Stimulated activated CD4-positive, alpha-beta T cell treated with anti-CD3 and anti-CD28 coated beads, Interleukin-4, amount 100 ng/mL, for 1 hour (primary cell): ENCODE data around the gene HOXD4.

ENCODE experiments used
- DNase-seq: peaks from one replicate; pipeline ENCODE4 v3.0.0-alpha.2; 2020

Gene HOXD4

DNA sequence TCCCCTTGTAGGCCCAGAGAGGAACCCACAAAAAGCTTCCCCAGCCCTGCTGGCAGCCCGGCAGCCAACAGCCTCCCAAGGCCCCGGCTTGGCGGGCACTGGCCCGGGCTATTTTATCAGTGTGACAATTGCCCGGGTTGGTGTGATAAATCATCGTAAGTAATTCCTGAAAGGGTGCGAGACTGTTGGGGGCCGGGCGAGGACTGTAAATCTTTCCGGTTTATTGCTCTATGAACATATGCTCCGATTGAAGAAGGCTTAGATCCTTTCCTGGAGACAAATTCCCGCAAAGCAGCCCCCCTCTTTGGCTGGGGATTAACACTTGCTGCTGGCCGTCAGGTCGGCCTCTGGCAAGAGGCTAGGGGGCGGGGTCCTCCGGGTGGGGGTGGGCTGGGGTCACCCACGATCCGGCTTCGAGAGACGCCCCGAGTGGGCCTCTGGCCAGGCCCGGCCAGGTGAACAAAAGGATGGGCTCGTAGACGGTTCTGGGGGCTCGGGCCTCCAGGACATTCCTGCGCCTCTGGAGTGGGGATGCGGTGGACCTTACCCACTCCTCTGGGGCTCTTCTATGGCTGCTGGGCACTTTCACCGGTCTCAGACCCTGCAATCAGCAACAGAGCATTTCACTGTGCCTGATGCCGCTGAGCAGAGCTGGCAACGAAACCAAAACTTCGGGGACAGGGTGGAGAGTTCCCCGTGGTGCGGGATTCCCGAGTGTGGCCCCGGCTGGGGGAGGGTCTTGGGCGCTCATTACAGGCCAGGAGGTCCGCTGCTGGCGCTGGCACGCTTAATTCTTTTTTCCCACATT, 7.7 kb downstream of the HOXD4 start:
- no peak for DNase-seq

DNA sequence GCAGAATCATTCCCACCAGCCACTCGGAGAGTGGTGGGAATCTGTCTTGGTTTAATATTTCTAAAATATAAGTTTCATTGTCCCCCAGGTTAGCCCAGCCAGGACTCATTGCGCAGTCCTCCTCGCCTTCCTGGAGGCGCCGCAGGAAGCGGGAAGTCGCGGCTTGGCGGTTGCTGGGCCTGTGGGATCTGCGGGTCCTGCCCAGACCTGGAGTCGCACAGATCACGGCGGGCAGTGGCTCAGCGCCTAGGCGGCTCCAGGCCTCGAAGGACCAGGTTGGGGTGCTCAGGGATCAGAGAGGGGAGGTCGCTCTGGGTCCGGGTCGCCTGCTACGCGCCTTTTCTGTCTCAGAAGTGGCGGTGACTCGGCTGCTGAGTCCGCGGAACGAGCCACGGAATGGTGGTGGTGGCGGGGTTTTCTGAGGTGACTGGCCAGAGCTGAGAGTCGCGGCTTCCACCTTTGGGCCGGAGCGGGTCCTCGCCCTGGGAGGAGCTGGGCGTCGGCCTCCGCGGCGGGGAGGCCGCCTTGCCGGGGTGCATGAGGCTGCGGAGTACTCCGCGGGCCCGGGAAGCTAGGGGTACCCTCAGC, 8.4 kb downstream of the HOXD4 start:
- no peak for DNase-seq

DNA sequence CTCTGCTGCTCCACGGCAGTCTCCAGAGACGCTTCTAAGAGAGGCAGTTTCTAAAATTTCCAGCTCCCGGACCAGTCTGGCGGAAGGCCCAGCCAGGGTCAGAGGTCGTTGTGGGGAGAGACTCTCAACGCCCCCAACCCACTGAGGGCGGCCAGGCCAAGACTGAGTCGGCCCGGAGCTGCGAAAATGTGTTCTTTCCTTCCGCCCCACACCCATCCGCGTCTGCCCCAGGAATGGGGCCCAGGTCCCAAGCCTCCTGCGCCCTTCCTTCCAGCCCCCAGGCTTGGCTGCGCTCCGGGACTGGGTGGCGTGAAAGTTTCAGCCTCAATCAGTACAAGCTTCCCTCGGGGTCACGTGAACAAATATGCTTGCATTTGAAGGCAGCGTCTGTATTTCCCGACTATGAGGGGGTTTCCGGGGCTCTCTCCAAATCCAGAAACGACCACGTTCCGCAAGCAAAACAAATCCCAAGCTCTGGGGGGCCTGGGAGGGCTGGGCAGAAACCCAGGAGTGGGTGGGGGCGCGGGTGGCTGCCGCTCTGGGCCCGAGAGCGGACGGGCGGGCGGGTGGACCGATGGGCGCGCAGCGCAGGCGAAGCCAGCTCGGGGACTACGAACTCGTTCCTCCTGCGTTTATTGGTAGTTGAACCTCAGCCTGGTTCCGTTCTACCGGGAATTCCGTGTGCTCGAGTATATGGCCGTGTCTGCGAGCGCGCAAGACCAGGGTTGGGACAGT, 9.1 kb downstream of the HOXD4 start:
- no peak for DNase-seq

DNA sequence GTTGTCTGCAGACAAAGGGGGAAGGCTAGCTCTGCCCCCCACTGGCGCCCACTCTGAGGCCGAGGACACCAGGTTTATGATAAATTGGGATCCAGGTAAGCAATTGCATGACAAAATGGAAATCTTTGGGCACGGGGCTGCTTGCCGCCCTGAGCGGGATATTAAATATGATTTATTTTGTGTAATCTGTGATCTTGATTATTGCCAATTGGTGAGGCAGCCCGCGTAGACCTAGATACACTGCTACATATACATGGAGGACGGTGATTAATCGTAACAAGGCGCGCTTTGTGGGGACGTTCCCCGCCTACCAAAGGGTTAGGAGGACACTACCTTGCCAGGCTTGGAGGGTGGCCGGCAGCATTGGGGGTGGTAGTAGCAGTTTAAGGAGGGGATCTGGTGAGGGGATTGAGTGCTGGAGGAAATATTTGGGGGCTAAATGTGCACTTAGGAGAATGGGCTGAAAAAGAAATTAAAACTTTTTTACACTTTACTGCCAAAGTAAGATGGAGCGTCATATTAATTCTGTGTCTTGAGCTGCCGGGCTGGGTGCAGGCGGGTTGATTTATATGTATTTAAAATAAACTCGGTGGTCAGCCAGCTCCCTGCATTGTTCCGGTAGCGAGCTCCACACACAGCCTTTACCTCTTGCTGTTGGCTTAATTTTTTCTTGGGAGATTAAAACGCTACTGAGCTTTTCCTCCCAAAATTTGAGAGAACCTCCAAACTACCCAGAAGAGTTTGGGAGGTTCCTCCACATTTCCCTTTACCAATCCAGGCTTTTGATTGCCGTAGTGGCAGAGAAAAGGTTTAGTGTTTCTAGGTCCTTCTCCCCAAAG, 9.9 kb downstream of the HOXD4 start:
- DNase-seq = no peak

DNA sequence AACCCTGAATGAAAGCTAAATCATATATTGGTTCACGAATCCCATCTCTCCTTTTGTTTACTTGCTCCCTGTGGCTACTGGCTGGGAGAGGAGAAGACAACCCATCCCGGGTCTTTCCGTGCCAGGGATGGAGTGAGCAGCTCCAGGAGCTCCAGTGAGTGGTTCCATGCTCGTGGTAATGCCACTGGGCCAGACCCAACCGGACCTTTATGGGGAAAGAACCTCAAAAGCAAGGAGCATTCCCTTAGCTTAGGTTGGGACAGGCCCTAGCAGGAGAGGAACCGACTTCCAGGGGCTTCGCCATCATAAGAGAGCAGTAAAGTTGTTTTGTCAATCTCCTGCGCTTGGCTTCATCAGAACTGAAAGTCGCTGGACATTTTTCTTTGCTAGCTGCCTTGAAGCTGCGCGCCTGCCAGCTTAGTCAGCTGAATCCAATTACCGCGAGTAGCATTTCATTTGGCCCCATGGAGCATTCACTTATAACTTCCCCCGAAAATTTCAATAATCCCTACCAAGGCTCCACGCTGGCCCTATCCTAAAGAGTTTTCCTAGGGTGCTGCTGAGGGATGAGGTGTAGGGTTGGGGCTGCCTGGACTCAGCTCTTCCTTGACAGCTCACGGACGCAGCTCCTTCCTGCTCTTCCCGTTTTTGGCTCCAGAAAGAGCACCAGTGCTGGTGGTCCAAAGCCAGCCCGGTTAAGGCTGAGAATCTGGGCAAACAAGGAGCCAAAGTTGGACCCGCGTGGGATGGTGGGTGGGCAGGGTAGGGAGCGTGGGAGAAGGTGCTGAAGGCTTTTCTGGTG, 10.7 kb downstream of the HOXD4 start:
- DNase-seq = no peak

DNA sequence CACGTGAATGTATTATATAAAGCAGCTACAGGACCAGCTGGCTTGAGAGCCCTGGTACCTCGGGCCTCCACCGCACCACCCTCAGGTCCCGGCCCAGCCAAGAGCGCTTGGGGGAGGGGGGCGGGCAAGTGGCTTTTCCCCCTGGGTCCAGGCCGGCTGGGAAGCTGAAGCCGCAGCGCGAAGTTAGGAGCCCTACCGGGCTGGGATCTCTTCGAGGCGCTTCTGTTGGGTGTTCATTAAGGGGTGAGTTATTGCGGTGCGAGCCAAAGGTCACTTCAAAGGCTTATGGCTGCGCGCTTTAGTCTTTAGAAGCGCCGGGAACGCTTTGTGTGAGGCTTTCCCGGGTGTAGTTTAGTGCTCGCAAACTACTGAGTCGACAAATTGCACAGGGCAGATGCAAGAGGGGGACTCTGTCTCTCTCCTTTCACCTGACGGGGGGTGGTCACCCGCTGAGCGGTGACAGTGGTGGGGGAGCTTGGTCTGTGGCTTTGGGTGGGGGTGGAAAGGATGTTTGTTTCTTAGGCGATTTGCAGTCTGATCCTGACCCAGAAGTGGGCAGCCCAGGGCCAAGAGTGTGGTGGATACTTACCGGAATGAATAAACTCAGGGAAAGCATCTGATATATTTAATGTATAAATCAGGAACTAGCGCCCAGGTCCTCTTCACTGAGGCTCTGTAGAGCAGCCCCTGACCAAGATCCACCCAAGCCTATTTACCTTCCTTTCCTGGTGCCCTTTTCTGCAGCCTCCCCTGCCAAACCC, 11.7 kb downstream of the HOXD4 start:
- no peak for DNase-seq

DNA sequence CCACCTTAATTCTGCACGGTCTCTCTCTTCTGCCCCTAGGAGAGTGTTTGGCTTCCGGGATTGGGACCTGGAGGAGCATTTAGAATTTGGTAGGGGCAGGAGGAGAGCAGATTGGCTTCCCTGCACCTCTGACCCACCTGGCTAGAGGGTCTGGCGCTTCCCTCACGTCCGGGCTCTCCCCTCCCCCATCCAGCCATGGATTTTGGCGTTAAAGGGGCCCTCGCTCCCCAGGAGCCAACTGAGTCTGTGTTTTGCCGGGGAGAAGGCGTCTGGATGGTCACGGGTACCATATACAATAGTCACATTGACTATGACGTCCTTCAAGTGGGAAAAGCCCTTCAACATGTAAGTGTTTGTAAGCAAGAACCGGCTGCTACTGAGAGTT, 12.3 kb downstream of the HOXD4 start:
- no peak for DNase-seq

DNA sequence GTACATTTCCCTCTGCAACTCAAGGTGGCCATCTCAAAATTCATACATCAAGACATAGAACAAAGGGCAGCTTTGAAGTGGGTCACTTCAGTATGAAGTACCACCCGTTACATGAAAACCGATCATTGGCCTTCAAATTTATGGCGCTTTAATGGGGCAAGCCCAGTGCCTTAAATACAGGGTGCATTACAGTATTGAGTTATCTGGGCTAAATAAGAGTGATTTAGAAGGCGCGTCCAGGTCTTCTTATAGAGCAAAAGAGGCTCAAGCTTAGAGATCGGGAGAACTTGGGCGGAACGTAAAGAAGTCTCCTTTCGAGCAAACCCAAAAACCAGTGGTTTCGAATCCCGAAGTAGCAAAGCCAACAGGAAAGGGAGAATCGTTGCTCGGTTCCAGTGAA, 12.9 kb downstream of the HOXD4 start:
- no peak for DNase-seq

DNA sequence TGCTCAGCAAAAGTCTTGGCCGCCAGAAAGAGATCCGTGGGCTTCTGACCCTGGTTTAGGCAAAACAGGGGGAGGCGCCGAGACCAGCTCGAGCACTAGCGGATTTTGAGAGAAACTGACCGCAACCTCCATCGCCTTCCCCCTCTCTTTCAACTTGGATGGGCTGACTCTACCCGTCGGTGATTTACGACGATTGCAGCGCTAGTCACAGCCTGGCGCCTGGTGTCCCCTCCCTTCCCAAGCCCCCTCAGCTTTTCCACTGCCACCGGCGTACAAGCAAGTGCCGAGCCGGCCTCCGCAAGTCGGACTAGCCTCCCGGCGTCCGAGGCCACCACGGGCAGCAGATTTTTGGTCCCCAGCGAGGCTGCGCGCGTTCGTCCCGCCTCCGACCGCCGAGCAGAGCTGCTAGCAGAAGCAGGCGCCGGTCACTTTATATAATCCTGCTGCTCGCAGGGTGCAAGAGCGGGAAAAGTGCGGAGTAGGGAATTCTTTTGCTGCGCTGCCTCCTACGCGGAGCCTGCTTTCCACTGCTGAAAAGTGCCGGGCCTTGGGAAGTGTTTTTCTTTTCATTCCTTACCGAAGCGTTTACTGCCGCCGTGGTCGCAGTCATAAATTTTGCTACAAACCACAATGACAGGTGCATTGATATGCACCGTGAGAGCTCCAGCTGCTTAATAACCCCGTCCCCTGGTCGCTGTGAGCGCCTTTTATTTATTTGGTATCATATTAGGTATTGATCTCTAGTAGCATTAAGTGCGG, 13.4 kb downstream of the HOXD4 start:
- DNase-seq = no peak

DNA sequence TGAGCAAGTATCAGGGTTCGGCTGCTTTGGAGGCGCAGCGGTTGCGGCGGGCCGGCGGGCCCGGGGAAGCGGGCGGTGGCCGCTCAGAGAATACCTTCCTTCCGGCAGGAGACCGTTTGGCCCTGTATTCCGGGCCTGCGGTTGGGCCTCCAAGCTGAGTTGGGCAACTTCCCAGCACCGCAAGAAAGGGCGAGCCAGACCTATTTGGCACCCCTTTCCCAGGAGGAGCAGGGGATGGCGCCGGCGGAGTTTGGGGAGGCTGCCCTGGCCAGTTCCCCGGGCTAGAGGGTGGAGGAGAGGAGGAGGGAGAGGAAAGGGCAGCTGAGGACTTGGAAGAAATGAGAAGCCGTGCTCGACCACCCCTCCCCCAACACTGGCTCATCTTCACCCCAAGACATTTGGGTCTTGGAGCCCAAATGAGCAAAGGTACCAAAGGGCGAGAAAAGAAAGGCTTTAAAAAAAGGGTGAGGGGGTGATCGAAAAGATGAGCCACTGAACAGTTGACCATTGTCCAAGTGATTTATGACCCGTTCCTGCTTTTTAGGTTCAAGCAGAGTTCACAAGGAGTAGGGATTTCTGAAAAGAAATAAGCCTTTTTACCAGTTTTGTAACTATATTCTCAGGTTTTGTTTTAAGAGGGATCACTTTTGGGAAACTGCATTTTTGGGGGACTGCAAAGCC, 14.2 kb downstream of the HOXD4 start:
- DNase-seq = no peak

DNA sequence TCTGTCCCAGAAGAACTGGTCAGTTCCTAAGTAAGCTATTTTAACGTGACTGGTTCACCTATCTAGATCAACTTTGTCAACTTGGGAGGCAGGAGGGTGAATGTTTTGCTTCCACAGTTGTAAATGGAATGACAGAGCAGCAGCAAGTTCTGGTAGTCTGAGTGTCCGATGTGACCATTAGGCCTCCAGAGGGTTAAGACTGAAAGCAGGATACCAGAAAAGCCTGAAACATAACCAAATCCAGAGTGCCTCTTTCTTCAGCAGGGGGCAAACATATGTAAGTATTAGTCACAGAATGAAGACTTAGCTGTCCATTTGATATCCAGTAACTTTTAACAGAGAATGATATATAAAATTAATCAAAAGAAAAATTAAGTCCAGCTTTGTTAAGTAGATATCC, 14.9 kb downstream of the HOXD4 start:
- no peak for DNase-seq

DNA sequence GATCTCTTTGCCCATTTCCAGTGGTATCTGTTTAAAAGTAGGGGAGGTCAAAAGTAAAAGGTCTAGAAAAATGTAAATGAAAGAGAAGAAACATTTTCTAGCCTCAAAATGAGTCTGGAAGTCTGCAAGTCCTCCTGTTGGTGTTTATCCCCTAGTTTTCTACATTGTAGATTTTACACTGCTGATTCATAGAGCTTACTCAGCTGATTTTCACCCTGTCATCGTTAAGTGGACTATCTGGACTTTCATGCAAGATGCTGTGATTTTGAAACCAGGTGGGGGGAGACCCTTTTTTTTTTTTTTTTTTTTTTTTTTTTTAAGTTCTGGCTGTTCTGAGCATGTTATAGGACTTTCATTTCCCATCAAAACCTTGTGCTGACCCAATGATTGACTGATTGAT, 16.0 kb downstream of the HOXD4 start:
- no peak for DNase-seq

DNA sequence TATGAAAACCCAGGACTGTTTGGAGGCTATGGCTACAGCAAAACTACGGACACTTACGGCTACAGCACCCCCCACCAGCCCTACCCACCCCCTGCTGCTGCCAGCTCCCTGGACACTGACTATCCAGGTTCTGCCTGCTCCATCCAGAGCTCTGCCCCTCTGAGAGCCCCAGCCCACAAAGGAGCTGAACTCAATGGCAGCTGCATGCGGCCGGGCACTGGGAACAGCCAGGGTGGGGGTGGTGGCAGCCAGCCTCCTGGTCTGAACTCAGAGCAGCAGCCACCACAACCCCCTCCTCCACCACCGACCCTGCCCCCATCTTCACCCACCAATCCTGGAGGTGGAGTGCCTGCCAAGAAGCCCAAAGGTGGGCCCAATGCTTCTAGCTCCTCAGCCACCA, 17.8 kb downstream of the HOXD4 start:
- no peak for DNase-seq

DNA sequence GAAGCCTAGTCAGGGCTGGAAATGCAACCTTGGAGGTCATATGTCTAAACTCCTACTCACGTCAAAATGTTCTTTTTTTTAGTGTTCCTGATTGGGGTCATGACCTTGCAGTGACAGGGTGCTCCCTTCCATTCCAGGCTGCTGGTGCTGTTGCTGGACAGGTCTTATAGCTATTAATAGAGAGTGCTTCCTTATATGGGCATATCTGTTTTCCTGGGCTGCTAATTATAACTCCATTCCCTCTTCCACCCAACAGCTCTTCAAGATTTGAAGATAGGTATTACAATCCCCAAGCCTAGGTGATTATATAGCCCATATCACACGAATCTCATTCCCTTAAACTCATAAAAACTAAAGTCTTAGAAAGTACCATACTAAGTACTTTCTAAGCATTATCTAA, 18.4 kb downstream of the HOXD4 start:
- DNase-seq = no peak

DNA sequence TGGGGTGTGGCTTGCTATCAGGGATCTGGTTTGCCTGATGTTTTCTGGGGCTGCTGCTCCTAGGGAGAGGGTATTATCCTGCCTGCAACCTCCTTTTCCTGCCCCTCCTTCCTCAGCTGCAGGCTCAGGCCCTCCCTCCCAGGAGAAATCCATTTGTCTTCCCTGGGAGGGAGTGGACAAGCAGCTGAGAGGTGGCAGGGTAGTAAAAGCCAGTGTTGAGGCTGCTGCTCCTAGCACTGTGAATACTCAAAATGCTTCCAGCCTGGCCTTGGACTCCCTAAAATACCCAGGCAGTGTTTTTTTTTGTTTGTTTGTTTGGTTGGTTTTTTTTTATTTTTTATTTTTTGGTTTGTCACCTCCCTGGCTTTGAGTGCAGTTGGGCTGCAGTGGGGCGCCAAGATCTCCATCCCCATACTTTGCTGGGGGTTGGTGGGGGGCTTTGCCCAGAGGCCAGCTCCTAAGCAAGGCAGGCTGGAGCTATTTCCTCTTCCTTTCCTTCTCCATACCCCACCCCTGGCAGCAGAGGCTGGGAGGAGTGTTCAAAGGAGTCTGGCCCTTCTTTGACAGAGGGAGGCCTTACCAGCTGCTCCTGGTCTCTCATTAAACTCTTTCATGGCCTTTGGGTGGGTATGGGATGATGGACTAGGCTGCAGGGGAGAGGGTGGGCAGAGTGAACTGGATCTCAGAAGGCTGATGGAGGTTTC, 19.4 kb downstream of the HOXD4 start:
- DNase-seq = no peak

DNA sequence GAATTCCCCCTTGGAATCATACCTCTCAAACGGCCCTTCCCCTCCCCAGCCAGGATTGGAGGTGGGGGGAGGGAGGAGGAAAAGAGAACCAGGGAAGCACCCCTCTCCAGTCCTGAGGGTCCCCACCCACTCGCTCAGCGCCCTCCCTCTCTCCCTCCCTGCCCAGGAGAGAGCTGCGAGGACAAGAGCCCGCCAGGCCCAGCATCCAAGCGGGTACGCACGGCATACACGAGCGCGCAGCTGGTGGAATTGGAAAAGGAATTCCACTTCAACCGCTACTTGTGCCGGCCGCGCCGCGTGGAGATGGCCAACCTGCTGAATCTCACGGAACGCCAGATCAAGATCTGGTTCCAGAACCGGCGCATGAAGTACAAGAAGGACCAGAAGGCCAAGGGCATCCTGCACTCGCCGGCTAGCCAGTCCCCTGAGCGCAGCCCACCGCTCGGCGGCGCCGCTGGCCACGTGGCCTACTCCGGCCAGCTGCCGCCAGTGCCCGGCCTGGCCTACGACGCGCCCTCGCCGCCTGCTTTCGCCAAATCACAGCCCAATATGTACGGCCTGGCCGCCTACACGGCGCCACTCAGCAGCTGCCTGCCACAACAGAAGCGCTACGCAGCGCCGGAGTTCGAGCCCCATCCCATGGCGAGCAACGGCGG, 20.1 kb downstream of the HOXD4 start:
- DNase-seq = no peak

DNA sequence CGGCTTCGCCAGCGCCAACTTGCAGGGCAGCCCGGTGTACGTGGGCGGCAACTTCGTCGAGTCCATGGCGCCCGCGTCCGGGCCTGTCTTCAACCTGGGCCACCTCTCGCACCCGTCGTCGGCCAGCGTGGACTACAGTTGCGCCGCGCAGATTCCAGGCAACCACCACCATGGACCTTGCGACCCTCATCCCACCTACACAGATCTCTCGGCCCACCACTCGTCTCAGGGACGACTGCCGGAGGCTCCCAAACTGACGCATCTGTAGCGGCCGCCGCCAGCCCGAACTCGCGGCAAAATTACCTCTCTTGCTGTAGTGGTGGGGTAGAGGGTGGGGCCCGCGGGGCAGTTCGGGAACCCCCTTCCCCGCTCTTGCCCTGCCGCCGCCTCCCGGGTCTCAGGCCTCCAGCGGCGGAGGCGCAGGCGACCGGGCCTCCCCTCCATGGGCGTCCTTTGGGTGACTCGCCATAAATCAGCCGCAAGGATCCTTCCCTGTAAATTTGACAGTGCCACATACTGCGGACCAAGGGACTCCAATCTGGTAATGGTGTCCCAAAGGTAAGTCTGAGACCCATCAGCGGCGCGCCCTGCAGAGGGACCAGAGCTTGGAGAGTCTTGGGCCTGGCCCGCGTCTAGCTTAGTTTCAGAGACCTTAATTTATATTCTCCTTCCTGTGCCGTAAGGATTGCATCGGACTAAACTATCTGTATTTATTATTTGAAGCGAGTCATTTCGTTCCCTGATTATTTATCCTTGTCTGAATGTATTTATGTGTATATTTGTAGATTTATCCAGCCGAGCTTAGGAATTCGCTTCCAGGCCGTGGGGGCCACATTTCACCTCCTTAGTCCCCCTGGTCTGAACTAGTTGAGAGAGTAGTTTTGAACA, 20.9 kb downstream of the HOXD4 start:
- no peak for DNase-seq
